ENCODE results near the gene SETD4. TPM values are rescaled to one million over a fixed set of nuclear protein-coding genes. Genes with fewer than 3 reads are reported as not detected.
A peak's percentile ranks its signal among the peaks of the same experiment; 100 is the strongest.

SETD4 gene
- total and polyA plus RNA-seq, 2 of the 13 experiments (the other 11 are each of a cell fraction or from before 2014, with no cell fraction given), result 7.1 to 14.4 TPM

- TF ChIP-seq FOXK1 (CRISPR knock-in tag; IDR thresholded peaks at IDR 0.05; ENCODE audit: borderline replicate concordance, low read depth) (peak; percentile 84; the same call in 1 of the 2 replicates), BHLHE40 (IDR thresholded peaks at IDR 0.05; ENCODE audit: low read length) (peak; percentile 47; the same call in 1 of the 2 replicates), ELF4 (CRISPR knock-in tag; IDR thresholded peaks at IDR 0.05; ENCODE audit: borderline replicate concordance) (no peak), RFX1 (IDR thresholded peaks at IDR 0.05) (no peak), ZNF616 (CRISPR knock-in tag; IDR thresholded peaks at IDR 0.05; ENCODE audit: low read depth) (no peak), RARG (CRISPR knock-in tag; IDR thresholded peaks at IDR 0.05; ENCODE audit: low read depth) (no peak), ZNF639 (CRISPR knock-in tag; conservative IDR thresholded peaks at IDR 0.05) (no peak), ZNF557 (CRISPR knock-in tag; IDR thresholded peaks at IDR 0.05) (no peak), ZNF253 (CRISPR knock-in tag; IDR thresholded peaks at IDR 0.05; ENCODE audit: borderline replicate concordance) (no peak), PATZ1 (CRISPR knock-in tag; IDR thresholded peaks at IDR 0.05) (peak; percentile 61; the same call in 1 of the 2 replicates), ZNF788 (CRISPR knock-in tag; IDR thresholded peaks at IDR 0.05; ENCODE audit: borderline replicate concordance) (no peak; the same call in 1 of the 2 replicates), ZSCAN12 (CRISPR knock-in tag; IDR thresholded peaks at IDR 0.05) (no peak), HHEX (CRISPR knock-in tag; IDR thresholded peaks at IDR 0.05) (peak; percentile 8; the same call in 1 of the 2 replicates), MBD4 (IDR thresholded peaks at IDR 0.05; ENCODE audit: borderline replicate concordance, low read length) (no peak), ZNF12 (CRISPR knock-in tag; IDR thresholded peaks at IDR 0.05) (no peak), POGK (CRISPR knock-in tag; conservative IDR thresholded peaks at IDR 0.05) (no peak), ZNF660 (CRISPR knock-in tag; IDR thresholded peaks at IDR 0.05; ENCODE audit: borderline replicate concordance, low read depth) (no peak), ZNF451 (CRISPR knock-in tag; IDR thresholded peaks at IDR 0.05) (no peak), SP4 (CRISPR knock-in tag; IDR thresholded peaks at IDR 0.05) (no peak), DPF2 (CRISPR knock-in tag; IDR thresholded peaks at IDR 0.05; ENCODE audit: borderline replicate concordance, low read depth) (0 out of 2 replicates have a peak, but pooled peaks have one; percentile 31), ARNTL (CRISPR knock-in tag; IDR thresholded peaks at IDR 0.05) (no peak), ZNF138 (CRISPR knock-in tag; IDR thresholded peaks at IDR 0.05; ENCODE audit: low read depth) (no peak), ZBTB3 (CRISPR knock-in tag; IDR thresholded peaks at IDR 0.05; ENCODE audit: borderline replicate concordance, low read depth) (no peak), ZNF18 (CRISPR knock-in tag; IDR thresholded peaks at IDR 0.05; ENCODE audit: insufficient replicate concordance) (no peak), KLF11 (CRISPR knock-in tag; IDR thresholded peaks at IDR 0.05) (no peak), CBFB (CRISPR knock-in tag; IDR thresholded peaks at IDR 0.05) (no peak)
Measured at GRCh38 chr21:36073181-36073580, 12.9 kb upstream of the SETD4 start (continued).

Data from HepG2 (cell line).